Caco-2 (cell line): ENCODE data around the gene EIF2S2. TPM values are rescaled to one million over a fixed set of nuclear protein-coding genes. Genes with fewer than 3 reads are reported as not detected.

Experiments used
- BruUV-seq: library from RNA; stranded (reverse); fragments of 400-500 nt; replicated peaks from 2 replicates; lab custom pipeline; 2021; lab: Mats Ljungman, UMichigan
- CTCF ChIA-PET: fragments of 300-600 bp; sonication (Branson Sonifier 250); formaldehyde crosslinking; loops from one replicate; lab custom pipeline; 2022; ENCODE audit warnings: antibody characterized with exemption; lab: Charles Lee
- POLR2A ChIA-PET: fragments of 300-600 bp; sonication (Branson Sonifier 250); formaldehyde crosslinking; loops from one replicate; lab custom pipeline; 2022; ENCODE audit warnings: antibody characterized with exemption; lab: Charles Lee
- DNase-seq, 2 experiments: peaks; one replicate each; pipeline versions ENCODE4 v3.0.0 to v3.0.0-alpha.2; 2020 to 2022
- H3K27me3 ChIP-seq: replicated peaks from 2 replicates; pipeline ENCODE4 v1.6.0; 2011; ENCODE audit warnings: low read length; ENCODE audit not compliant: control insufficient read depth, insufficient read depth
- H3K36me3 ChIP-seq: 2 replicates; pipeline ENCODE4 v1.5.1; 2011; ENCODE audit warnings: low read length; ENCODE audit not compliant: control insufficient read depth, insufficient read depth
- H3K4me1 ChIP-seq: fragments of 250-450 bp; sonication (Bioruptor Pico); 2 replicates; pipeline ENCODE4 v1.5.1; 2020; ENCODE audit warnings: mild to moderate bottlenecking
- H3K4me3 ChIP-seq: 2 replicates; pipeline ENCODE4 v1.5.1; 2011; ENCODE audit warnings: low read depth, mild to moderate bottlenecking, control low read depth, low read length
- H3K9me3 ChIP-seq: fragments of 250-450 bp; sonication (Bioruptor Pico); 2 replicates; pipeline ENCODE4 v1.5.1; 2020; ENCODE audit warnings: mild to moderate bottlenecking, moderate library complexity
- H3K27ac Mint-ChIP-seq: one replicate; pipeline ENCODE4 v1.8.0; 2022; ENCODE audit warnings: mixed read lengths; ENCODE audit not compliant: unreplicated experiment
- H3K27me3 Mint-ChIP-seq: one replicate; pipeline ENCODE4 v1.8.0; 2022; ENCODE audit warnings: mixed read lengths; ENCODE audit not compliant: insufficient read depth, unreplicated experiment
- H3K36me3 Mint-ChIP-seq: one replicate; pipeline ENCODE4 v1.8.0; 2022; ENCODE audit warnings: mild to moderate bottlenecking, mixed read lengths; ENCODE audit not compliant: insufficient read depth, unreplicated experiment
- H3K4me1 Mint-ChIP-seq: one replicate; pipeline ENCODE4 v1.8.0; 2022; ENCODE audit warnings: low read depth, mixed read lengths; ENCODE audit not compliant: unreplicated experiment
- H3K4me3 Mint-ChIP-seq: one replicate; pipeline ENCODE4 v1.8.0; 2022; ENCODE audit warnings: mild to moderate bottlenecking, moderate library complexity, mixed read lengths; ENCODE audit not compliant: unreplicated experiment
- H3K9me3 Mint-ChIP-seq: one replicate; pipeline ENCODE4 v1.8.0; 2022; ENCODE audit warnings: mixed read lengths; ENCODE audit not compliant: unreplicated experiment
- CTCF ChIP-seq, 2 experiments: fragments of 200-600 bp in 1 of 2; IDR thresholded peaks; 1 replicate in 1 of 2; 2 replicates in 1 of 2; pipeline versions ENCODE4 v1.5.1 to v1.8.0; 2011 to 2022; ENCODE audit warnings: antibody characterized with exemption in 1 of 2, control low read depth in 1 of 2, inconsistent platforms in 1 of 2, low read depth in 1 of 2, low read length in 1 of 2, mild to moderate bottlenecking in 1 of 2, moderate library complexity in 1 of 2; ENCODE audit not compliant: insufficient read depth in 1 of 2, severe bottlenecking in 1 of 2, unreplicated experiment in 1 of 2
- intact Hi-C: fragments of 100-400 bp; cut with micrococcal nuclease; formaldehyde crosslinking; loops from one replicate; pipeline ENCODE4 v1.10.0; 2022; ENCODE audit not compliant: unreplicated experiment
- total RNA-seq: library from RNA; stranded (reverse); gene quantifications from 2 replicates; pipeline ENCODE4 v1.2.3, GENCODE V29; 2022

EIF2S2 gene
- total RNA-seq, 1 experiment from 2014 or later = 299 TPM

GRCh38 chr20:34065260-34065659 lies 46.8 kb downstream of the EIF2S2 start:
- H3K27ac Mint-ChIP-seq = no peak overlapping the region
- TF ChIP-seq CTCF (IDR thresholded peaks at IDR 0.05; ENCODE audit: insufficient read depth in 1 of 2, low read depth in 1 of 2, low read length in 1 of 2, severe bottlenecking in 1 of 2, unreplicated experiment in 1 of 2) = no peak
- CTCF ChIA-PET = interaction anchor here (0.5 to 0.6 kb wide), 2 partner anchors 36 to 226 kb away, joined by 4 to 7 read pairs; no protein-coding TSS in a partner anchor
- H3K27me3 Mint-ChIP-seq = no peaks in the 10 kb centered on the region
- Histone ChIP-seq H3K4me3 (no peak overlapping the region), H3K4me1 (no peaks in the 10 kb centered on the region), H3K9me3 (no peaks in the 10 kb centered on the region), H3K36me3 (0 out of 2 replicates have a peak, but pooled peaks cover 1% of the 10 kb centered on the region), H3K27me3 (no peaks in the 10 kb centered on the region)
- no peak overlapping the region for H3K4me3 Mint-ChIP-seq
- POLR2A ChIA-PET = no interaction called here
- BruUV-seq = no TSS peak
- peaks cover 17% of the 10 kb centered on the region for H3K36me3 Mint-ChIP-seq
- no peak for DNase-seq
- H3K4me1 Mint-ChIP-seq = no peaks in the 10 kb centered on the region
- H3K9me3 Mint-ChIP-seq = no peaks in the 10 kb centered on the region
- intact Hi-C loops = no loop called here

GRCh38 chr20:34064286-34064685 lies 47.8 kb downstream of the EIF2S2 start:
- no TSS peak for BruUV-seq
- Histone ChIP-seq H3K4me1 (no peaks in the 10 kb centered on the region), H3K4me3 (no peak overlapping the region), H3K36me3 (0 out of 2 replicates have a peak, but pooled peaks cover 1% of the 10 kb centered on the region), H3K27me3 (no peaks in the 10 kb centered on the region), H3K9me3 (no peaks in the 10 kb centered on the region)
- Mint-ChIP-seq H3K9me3 (no peaks in the 10 kb centered on the region), H3K4me3 (no peak overlapping the region), H3K4me1 (no peaks in the 10 kb centered on the region), H3K27ac (no peak overlapping the region), H3K27me3 (no peaks in the 10 kb centered on the region), H3K36me3 (peaks cover 16% of the 10 kb centered on the region)
- ChIA-PET CTCF (interaction anchor here (1.4 kb wide), 1 partner anchor 201 kb away, joined by 3 read pairs; no protein-coding TSS in a partner anchor), POLR2A (no interaction called here)
- DNase-seq = no peak
- TF ChIP-seq CTCF (IDR thresholded peaks at IDR 0.05; ENCODE audit: insufficient read depth in 1 of 2, low read depth in 1 of 2, low read length in 1 of 2, severe bottlenecking in 1 of 2, unreplicated experiment in 1 of 2) = no peak
- intact Hi-C loops = no loop called here

GRCh38 chr20:34062570-34063482 lies 49.2 kb downstream of the EIF2S2 start:
- peaks cover 16% of the 10 kb centered on the region for H3K36me3 Mint-ChIP-seq
- no peaks in the 10 kb centered on the region for H3K4me1 ChIP-seq
- no peak for DNase-seq
- no TSS peak for BruUV-seq
- POLR2A ChIA-PET = no interaction called here
- TF ChIP-seq CTCF (IDR thresholded peaks at IDR 0.05; ENCODE audit: insufficient read depth in 1 of 2, low read depth in 1 of 2, low read length in 1 of 2, severe bottlenecking in 1 of 2, unreplicated experiment in 1 of 2) = no peak
- H3K9me3 Mint-ChIP-seq = no peaks in the 10 kb centered on the region
- H3K9me3 ChIP-seq = no peaks in the 10 kb centered on the region
- CTCF ChIA-PET = interaction anchor here (1.4 kb wide), 1 partner anchor 200 kb away, joined by 3 read pairs; no protein-coding TSS in a partner anchor
- intact Hi-C loops = no loop called here
- no peaks in the 10 kb centered on the region for H3K27me3 ChIP-seq
- no peaks in the 10 kb centered on the region for H3K27me3 Mint-ChIP-seq
- peaks cover 2% of the 10 kb centered on the region; the same call in 1 of the 2 replicates for H3K36me3 ChIP-seq
- H3K4me3 Mint-ChIP-seq = no peak overlapping the region
- no peaks in the 10 kb centered on the region for H3K4me1 Mint-ChIP-seq
- H3K4me3 ChIP-seq = no peak overlapping the region
- no peak overlapping the region for H3K27ac Mint-ChIP-seq
